Uterus (tissue), 2 donors: ENCODE data around the gene ENOX2.

Source experiments
- CTCF ChIP-seq, 4 experiments: fragments of 200-600 bp in 2 of 4; fragments of 450-650 bp in 2 of 4; sonication (generic) in 2 of 4; IDR thresholded peaks; one replicate each; pipeline ENCODE4 v1.5.1; 2016 to 2019; ENCODE audit warnings: antibody characterized with exemption in 4 of 4, mild to moderate bottlenecking in 2 of 4, moderate library complexity in 1 of 4
- POLR2A ChIP-seq, 2 donors: fragments of 450-650 bp; IDR thresholded peaks; one replicate each; pipeline ENCODE4 v1.6.1; 2016; ENCODE audit warnings: antibody characterized with exemption in 2 of 2, mild to moderate bottlenecking in 1 of 2, moderate library complexity in 1 of 2

GRCh38 chrX:130741584-130741983 lies 161.4 kb downstream of the ENOX2 start:
- TF ChIP-seq CTCF (IDR thresholded peaks at IDR 0.05): no peak
- TF ChIP-seq POLR2A (IDR thresholded peaks at IDR 0.05): no peak
